HG03457 (cell line): ENCODE data around the gene SGPP2.

Experiments
- ATAC-seq: cut with Tn5 transposase; IDR thresholded peaks from one replicate; pipeline ENCODE4 v1.9.1; 2021; ENCODE audit warnings: moderate number of reproducible peaks; ENCODE audit not compliant: unreplicated experiment

SGPP2 gene

DNA sequence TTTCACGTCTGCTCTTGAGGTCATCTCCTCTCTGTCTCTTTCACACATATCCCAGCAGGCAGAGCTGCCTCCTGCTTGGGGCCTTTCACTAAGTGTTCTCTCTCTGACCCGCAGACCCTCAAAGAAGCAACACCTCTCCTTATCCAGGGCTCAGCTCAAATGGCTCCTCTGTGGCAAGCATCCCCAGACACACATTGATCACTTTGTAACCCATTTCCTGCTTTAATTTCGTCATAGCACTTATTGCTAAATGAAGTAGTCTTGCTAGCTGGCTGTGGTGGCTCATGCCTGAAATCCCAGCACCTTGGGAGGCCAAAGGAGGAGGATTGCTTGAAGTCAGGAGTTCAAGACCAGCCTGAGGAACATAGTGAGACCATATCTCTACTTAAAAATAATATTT is 41.4 kb downstream of the SGPP2 start:
- no peak for ATAC-seq

DNA sequence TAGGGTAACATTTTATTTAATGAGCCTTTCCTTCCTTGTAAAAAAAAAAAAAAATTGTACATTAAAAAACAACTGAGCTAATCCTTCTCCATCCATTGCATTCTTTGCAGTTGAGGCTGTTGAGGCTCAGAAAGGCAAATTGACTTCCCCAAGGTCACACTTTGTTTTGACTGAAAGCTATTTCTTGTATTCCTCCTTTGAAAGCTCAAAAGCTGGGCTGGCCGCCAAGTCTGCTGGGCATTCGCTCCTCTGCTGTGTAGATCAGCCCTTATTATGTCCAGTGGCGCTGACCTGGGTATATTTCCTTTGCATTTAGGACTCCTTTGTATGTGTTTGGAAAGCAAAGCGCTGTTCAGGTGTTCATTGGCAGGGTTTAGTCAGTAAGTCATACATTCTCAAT is 44.0 kb downstream of the SGPP2 start:
- no peak for ATAC-seq

DNA sequence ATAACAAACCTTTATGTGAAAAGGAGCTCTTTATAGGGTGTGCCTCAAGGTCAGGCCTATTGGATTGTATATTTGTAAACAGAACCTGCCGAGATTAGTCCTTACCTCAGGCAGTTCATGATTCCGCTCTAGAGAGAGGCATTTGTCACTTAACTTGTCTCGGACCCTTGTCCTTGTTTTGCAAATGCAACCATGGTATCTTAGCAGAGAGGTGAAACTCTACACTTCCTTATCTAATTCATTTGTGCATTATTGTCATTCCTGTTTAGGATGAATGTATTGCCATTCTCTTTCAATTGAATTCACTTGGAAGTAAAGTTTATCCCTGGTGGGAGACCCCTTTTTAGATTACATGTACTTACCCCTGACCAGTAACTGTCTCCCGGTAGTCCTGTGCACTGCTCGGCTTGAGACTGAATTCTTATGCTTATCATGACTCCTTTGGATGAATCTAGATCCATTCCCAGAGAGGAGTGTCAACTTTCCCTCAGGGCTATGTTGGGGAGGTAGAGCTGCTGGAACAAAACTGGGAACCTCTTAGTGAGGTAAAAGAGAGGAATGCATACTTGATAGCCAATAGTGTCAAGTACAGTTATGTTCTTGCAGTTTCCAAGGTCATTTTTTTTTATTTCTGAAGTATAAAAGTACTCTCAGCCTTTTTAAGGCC is 46.6 kb downstream of the SGPP2 start:
- ATAC-seq, result no peak

DNA sequence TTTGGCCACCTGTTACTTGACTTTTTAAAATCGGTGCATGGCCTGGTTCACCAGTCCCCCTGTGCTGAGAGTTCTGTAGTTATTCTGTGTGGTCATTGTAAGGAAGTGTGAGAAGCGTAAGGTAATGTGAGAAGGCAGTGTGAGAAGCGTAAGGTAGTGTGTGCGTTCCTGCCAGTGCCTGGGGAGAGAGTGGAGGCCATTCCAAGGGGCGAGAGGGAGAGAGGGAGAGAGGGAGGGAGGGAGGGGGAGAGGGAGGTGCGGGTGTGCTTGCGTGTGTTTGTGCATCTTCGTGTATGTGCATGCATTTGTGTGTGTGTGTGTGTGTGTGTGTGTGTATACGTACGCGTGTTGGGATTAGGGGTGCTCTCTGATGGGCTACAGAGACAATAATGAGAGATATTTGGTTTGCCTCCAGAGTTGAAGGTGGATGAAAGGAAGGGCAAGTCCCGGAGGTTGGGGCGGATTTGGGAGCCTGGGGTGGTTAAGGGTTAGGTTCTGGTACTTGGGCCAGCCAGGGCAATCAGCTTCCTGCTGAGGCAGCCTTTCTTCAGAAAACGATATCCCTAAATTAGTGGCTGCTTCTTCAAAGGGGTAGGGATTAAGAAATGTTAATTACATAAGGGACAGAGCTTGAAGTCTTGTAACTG is 53.7 kb downstream of the SGPP2 start:
- ATAC-seq, result no peak

DNA sequence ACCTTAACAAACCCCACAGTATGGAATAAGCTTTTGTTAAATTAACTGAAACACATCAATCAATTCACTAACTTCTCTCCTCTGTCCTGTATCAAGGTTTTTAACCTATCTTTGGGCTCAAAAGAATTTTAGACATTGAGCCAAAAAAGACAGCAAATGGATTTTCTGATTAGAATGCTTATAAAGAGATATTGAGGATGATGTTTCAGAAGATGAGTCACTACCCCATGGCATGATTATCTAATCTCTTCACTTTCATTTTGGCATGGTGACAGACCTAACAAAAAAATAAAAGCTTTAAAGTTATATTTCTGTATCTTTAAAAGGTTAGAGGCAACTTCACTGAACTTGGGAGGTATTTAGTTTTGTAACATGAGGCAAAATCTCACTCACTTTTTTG is 55.5 kb downstream of the SGPP2 start:
- ATAC-seq, result no peak

DNA sequence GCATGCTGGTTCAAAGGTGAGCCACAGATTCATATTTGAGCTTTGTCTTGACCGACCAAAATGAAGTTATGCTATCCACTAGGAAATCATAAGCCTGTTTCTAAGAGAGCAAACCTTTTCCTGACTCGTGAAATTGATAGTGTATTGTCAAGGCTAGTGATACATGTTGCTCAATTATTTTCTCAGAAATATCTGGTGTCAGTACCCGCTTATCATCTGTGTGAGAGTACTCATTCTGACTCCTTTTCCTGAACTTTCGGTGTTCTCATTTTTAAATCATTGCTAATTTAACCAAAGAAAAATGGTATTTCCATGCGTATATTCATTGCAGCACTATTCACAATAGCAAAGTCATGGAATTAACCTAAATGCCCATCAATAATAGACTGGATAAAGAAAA is 56.2 kb downstream of the SGPP2 start:
- ATAC-seq, result no peak

DNA sequence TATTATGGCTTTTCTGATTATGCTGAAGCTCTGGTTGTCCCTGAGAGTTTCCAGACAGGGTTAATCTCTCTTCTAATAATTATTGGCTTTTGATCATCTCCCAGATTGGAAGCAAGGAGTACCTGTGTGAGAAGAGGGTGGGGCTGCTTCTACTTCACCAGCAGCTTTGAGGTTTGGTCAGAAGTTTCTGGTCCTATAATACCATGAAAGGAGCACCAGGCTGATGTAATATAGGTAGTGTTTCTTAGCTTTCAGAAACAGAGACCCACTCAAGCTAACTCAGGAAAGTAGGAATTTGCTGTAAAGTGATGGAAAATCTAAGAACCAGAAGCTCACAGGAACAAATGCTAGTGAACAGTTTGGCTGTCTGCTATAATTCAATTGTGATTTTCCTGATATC is 57.6 kb downstream of the SGPP2 start:
- ATAC-seq, result no peak

DNA sequence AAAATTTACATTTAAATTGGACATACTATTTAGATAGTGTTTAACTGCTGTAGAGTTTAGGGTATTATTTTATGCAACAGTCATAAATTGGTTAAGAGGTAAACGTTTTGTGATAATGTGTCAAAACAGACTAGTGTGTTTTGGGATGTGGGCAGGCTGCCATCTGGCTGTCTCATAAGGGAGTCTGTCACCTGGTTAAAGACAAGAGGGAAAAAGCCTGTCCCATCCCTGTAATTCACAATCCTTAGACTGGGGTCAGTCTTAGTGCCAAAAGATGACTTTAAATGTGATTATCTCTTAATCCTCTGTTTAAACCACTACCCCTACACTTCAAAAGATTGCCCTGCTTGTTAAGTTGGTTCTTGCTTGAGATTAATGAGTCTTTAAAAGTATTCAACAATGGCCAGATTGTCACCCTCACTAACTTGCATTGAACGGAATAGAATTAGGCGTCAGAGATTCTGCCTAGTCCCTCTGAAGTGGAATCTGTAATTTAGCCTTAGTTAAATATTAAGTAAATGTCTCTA is 59.2 kb downstream of the SGPP2 start:
- no peak for ATAC-seq

DNA sequence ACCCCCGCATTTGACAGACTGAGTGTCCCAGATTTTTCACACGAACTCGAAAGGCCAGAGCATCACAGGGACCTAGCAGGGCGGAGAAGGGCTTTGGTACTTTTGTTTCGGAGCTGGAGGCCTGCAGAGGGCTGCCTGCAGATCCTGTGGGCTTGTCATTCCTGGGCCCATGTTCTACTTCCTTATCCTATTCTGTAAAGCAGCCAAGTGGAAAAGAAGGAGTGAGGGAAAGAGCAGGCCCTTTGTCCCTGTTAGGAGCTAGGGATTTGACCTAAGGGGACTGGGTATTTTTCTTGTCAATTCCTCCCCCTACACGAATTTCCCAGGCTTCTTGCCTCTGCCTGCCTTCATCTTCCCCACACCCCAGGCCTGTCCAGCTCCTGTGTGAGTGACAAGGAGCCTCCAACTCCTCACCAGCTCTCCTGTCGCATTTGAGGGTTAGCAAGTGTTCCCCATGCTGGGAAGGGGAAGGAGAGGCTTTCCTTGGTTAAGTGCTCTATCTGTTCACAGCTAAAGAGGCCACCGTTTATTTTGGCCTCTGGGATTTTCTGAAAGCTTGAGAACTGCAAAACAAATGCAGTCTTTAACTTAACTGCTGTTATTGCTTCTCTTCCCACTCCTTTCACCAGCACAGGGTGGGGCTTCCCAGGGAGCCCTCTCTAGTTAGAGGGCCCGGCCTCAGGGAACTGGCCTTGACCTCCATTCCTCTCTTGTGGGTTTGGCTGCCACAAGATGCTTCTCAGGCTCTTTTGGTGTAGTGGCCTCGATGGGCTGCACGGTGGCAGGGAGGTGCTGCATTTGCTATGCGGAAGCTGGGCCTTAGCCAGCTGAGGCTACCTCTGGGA is 61.2 kb downstream of the SGPP2 start:
- ATAC-seq, result no peak

DNA sequence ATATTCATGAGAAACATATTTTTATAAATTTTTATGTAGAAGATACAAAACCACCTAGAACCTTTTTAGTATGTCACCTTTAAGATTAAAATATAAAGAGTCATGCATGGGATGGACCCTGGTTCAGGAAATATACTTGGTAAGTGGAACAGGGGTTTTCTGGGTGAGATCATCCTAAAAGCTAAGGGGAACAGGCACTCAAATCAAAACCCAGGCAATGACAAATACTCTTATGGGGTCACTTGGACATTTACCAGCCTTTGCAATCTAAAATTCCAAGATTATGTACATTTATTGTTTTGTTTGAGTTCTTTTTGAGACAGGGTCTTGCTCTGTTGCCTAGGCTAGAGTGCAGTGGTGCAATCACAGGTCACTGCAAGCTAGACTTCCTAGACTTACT is 65.8 kb downstream of the SGPP2 start:
- ATAC-seq, result no peak

DNA sequence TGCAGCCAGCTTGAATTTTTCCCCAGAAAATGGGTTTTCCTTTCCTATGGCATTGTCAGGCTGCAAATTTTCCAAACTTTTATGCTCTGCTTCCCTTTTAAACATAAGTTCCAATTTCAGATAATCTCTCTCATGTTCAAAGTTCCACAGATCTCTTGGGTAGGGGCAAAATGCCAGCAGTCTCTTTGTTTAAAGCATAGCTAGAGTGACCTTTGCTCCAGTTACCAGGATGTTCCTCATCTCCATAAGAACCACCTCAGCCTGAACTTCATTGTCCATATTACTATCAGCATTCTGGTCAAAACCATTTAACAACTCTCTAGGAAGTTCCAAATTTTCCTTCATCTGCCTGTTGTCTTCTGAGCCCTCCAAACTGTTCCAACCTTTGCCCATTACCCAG is 68.3 kb downstream of the SGPP2 start:
- no peak for ATAC-seq

DNA sequence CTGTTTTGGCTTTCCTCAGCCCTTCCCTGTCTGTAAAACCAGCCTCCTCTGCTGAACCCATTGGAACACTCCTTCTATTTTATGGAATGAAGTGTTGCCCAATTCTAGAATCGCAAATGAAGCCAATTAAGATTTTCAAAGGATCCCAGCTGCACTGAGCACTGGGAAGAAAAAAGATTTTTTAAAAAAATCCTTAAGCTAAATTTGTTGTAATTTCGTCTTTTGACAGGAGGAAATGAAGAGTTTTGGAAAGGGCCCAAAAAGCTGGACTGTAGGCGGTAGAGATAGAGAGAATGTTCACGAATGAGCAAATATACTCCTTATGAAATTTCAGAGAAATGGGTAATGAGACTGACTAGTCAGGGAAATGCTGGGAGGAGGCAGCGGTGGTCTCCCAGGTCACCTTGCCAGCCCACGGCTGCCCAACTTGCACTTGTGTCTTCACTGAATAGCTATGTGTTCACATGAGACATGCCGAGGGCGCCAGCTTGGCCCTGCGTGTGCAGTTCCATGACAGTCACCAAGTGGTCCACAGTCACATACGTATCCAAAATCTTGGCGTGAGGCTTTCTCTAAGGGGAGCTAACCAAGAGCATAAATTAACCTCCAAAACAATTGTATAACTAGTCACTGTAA is 69.9 kb downstream of the SGPP2 start:
- ATAC-seq, result no peak

DNA sequence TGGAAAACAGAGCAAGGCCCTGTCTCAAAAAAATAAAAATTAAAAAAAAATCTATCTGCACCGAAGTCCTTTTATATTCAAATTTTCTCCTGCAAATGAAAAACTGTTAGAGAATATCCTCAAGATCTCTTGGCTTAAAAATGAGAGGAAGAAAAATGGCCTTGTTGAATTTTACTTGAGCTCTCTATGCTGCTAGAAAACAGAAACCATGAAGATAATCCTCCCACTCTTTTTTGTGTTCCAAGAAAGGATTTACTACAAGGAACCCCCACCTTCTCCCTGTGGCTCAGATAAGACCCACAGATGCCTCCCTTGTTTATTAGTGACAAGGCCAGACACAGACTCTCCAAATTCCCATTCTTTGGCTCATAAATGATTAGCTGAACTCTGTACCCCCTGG is 71.0 kb downstream of the SGPP2 start:
- ATAC-seq, result no peak

DNA sequence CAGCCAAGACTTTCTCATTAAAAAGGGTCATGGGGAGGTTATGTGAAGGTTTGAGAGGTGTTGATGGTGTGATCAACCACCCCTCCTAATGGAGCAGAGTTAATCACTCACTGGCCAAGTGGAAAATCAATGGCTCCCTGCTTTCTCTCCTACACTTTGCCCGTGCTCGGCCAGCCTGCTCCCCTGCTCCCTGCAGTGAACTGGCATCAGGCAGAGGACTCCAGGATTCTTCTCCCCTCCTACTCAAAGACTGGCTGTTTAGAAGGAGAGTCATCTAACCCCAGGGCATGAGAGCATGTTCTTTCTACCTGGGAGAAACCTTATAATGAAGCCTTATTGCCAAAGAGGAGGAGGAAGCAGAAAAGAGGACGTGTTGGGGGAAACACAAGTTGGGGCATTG is 74.9 kb downstream of the SGPP2 start:
- no peak for ATAC-seq

DNA sequence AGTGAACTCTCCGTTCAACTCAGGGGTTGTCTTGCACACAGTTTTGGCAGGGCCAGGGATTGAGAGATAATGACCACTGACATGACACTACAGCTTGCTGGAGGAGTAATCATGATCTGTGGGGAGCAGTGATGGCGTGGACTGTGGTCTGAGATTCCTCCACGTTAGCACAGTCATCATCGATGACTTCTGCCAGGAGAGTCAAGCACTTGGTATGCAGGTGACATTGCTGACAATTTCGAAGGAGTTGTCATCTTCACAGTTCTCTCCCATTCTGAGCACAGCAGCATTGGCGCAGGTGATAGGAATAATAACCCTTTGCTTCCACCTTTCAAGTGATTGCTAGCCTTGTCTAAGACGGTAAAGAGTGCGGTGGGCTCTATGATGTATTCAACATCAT is 79.8 kb downstream of the SGPP2 start:
- no peak for ATAC-seq

DNA sequence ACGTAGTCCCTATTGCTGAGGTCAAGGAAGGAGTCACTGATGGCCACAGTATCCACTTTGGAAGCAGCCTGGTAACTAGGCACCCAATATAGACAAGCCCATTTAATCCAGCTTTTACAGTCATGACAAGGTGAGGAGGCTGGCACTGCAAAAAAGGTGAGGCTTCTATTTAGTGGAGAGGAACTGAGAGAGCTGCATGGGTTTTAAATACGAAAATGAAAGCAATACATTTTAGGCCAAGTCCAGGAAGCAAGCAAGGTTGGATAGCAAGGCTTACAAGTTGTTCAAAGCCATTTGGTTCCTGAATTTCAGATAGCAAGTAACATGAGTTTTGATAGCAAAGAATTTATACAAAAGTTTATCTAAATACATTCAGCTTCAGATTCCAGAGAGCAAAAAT is 80.4 kb downstream of the SGPP2 start:
- peak; percentile 93 for ATAC-seq

DNA sequence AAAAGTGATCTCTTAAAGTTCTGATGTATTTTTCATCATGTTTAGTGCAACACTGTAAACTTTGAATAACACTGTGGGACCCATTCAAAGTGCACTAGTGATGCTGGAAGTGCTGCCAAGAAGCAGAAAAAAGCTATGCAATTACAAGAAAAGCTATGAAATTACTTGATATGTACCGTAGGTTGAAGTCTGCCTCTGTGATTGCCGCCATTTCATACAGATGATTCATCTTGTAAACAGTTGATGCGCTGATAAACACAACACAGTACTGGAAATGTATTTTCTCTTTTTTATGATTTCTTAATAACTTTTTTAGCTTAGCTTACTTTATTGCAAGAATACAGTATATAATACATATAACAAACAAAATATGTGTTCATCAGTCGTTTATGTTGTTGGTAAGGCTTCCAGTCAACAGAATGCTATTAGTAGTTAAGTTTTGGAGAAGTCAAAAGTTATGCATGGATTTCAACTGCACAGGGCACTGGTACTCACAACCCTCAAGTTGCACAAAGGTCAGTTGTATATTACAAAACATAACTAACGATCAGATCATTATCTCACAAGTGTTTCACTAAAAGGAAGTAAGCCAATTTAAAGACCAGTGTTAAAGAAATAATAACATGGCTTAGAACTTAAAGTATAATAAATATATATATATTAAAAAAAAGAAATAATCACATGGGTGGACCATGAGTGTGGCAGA is 82.0 kb downstream of the SGPP2 start:
- ATAC-seq, result no peak

DNA sequence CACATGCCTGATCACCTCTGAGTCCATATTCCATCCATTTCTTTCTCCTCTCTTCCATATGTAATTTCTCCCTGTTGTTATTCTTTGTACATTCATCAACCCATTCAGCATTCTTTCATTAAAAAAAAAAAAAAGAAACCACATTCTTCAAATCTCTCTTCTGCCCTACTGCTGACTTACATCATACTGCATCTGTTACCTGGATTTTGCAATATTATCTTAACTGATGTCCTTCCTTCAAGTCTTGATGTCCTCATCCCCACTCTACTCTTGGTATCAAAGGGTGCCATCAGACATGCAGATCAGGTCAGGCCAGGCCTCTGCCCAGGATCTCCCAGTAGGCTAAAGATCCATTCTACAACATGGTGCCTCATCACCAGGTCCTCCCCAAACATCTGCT is 90.6 kb downstream of the SGPP2 start:
- no peak for ATAC-seq

DNA sequence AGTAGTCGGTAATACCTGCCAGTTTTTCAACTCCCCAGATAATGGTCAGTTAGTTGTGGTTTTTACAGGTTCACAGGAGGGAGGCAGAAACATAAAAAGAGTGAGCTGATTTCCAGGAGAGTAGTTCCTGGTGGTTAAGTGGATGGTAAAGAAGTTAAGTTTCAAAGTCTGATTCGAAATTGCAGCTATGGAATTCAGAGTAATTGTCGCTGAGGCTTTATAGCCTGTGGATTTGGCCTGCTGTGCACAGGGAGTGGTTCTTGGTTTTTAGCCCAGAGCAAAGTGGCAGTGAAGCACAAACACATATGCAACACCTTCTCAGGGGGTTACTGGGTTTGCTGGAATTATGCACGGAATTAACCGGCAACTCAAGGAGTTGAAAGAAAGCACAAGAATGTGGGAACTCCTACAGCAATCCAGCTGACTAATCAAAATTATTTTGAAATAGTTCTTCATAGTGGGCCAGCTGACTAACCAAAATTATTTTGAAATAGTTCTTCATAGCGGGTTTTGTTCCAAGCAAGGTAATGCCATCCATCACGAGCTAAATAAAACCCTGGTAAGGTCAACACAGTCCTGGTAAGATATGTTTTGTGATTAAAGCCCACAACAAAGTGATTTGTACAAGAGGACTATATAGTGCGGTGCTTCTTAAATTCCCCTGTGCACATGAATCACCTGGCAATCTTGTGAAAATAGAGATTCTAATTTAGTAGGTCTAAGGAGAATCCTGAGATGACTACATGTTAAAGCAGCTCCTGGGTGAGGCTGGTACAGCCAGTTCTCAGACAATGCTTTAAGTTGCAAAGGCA is 94.4 kb downstream of the SGPP2 start:
- ATAC-seq, result no peak

DNA sequence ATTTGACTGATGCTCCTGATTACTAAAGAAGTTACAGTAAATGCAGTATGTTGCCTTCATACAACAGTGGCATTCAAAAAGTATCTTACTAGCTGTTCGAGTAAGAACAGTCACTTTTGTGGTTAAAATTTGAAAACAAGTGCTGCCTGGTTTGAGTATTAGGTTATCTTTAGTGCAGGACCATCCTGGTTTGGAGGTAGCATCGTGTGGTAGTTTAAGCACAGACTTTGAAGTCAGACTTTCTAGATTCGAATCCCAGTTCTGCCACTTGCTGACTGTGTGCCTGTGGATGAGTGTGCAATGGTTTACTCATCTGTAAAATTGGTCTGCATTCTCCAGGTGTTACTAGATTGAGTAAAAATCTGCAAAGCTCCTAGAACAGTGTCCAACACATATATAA is 96.8 kb downstream of the SGPP2 start:
- ATAC-seq, result peak; percentile 53
